Vagina (tissue), 2 donors: ENCODE results near the gene CADPS2.

Experiments
- CTCF ChIP-seq, 3 experiments: fragments of 450-650 bp in 2 of 3; fragments of 200-600 bp in 1 of 3; sonication (generic) in 1 of 3; IDR thresholded peaks; one replicate each; pipeline ENCODE4 v1.5.1; 2017 to 2019; ENCODE audit warnings: antibody characterized with exemption in 3 of 3, mild to moderate bottlenecking in 2 of 3, moderate library complexity in 2 of 3
- POLR2A ChIP-seq, 2 donors: fragments of 450-650 bp; IDR thresholded peaks; one replicate each; pipeline ENCODE4 v1.6.1; 2017; ENCODE audit warnings: antibody characterized with exemption in 2 of 2, mild to moderate bottlenecking in 2 of 2, moderate library complexity in 2 of 2

DNA sequence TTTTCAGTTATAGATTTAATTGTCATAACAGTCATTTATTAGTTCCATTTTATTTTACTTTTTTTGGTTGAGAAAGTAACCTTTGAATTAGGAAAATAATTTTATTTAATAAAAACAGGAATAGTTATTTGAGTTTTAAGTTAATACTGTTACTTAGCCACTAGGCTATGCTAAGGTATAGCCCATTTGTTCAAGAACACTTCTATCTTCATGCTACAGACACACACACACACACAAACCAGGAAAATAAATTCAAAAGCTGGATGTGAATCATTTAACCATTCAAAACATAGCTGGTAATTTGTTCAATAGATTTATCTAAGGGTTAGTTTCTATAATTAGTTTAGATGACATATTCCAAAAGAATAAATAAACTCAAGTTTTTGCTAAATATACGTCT lies 335.7 kb downstream of the CADPS2 start:
- TF ChIP-seq CTCF (IDR thresholded peaks at IDR 0.05) (no peak), POLR2A (IDR thresholded peaks at IDR 0.05) (no peak)
